Caki2 (cell line): ENCODE measurements around the gene AP2S1. TPM values are rescaled to one million over a fixed set of nuclear protein-coding genes. Genes with fewer than 3 reads are reported as not detected.
A peak's percentile ranks its signal among the peaks of the same experiment; 100 is the strongest.
"Not testable (repeated sequence)": the region's sequence is repeated elsewhere in the genome, so short reads cannot be mapped to it uniquely, and the experiment has no call there.

ENCODE experiments used
- DNase-seq: peaks from one replicate; pipeline ENCODE4 v3.0.0-alpha.2; 2015; ENCODE audit warnings: low read depth
- in situ Hi-C: cut with HindIII; loops from 2 replicates; pipeline ENCODE4 v1.10.0; 2016; ENCODE audit warnings: low sequenced_read_pairs, low pct_unique_long_range_greater_than_20kb, mixed read lengths
- total RNA-seq: library from RNA; depleted of rRNA; stranded (reverse); fragments of >200 nt; shearing (Covaris generic); gene quantifications from 2 replicates; pipeline ENCODE4 v1.2.3, GENCODE V29; 2014; ENCODE audit warnings: low replicate concordance; rRNA removed

AP2S1 gene
- 291 and 329 TPM in 2 replicates for total RNA-seq

DNA sequence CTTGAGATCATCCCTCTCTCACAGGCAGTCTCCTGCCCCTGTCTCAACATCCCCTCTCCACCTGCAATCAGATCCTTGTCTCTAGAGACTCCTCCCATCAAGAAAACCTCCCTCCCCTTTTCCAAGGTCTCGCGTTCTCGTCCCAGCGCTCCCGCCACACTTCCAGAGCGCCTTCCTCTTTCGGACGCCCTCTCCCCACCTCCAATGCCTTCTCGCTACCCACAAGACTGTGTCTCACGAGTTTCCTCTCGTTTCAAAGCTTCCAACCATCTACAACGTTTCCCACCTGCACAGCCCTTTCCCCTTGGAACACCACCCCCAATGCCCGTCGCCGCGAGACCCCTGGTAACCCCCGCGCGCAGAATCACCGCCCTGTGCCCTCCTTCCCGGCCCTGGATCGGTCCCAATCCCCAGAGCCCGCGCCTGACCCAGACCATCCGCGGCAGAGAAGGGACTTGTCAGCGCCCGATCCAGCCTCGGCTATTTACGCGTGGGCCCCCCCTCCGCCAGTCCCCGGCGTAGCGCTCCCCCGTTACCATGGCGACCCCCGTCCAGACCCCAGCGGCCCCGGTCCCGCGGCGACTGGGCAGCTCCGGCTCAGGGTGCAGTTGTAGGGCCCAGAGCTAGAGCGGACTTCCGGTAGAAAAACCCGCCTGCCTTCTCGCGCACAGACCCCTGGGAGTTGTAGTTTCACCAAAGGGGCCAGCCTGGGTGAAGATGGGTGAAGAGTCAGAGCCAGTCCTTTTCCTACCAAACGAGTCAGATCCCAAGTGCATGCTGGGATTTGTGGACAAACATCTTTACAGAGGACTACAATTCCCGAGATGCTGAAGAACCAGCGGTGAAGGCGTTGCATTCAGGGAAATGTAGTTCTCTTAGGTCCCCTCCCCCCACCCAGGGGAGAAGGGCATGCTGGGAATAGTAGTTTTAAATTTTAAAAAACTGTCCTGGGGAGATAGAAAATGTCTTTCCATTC is at the start of gene AP2S1:
AP2S1 (minus strand) TSS at position 619 of the 976 bp plus-strand sequence; CDS start at position 539, 80 bp downstream.
- in situ Hi-C loops, result no loop called here
- DNase-seq, result peak; percentile 99

DNA sequence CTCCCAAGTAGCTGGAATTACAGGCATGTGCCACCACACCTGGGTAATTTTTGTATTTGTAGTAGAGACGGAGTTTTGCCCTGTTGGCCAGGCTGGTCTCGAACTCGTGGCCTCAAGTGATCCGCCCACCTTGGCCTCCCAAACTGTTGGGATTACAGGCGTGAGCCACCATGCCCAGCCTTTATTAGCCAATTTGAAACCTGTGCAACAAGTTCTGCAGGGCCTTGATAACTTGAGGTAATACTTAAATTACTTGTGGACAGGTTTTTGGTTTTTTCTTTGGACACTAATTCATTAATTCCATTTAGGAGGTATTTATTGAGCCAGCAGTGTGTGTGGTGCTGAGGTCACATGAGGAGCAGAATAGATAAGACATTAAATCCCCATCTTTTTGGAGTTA is 49.7 kb upstream of the AP2S1 start:
- in situ Hi-C loops, result no loop called here
- DNase-seq, result no peak

DNA sequence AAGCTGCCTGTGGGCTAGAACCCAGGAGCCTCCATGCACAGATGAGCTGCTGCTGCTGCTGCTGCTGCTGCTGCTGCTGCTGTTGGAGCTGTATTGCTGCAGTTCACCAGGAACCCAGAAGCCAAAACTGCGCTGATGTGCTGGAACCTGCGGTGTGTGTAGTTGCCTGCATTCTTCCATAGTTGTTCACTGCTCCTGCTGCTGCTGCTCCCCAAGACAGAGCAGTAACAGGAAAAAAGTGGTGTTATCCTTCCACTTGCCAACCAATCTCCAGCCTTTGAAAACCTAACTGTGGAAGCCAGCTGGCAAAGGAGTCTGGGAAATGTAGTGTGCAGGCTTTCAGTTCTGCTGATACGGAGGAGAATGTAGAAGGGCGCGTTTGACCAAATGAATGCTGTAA is 48.1 kb upstream of the AP2S1 start:
- no peak for DNase-seq
- in situ Hi-C loops, result no loop called here

DNA sequence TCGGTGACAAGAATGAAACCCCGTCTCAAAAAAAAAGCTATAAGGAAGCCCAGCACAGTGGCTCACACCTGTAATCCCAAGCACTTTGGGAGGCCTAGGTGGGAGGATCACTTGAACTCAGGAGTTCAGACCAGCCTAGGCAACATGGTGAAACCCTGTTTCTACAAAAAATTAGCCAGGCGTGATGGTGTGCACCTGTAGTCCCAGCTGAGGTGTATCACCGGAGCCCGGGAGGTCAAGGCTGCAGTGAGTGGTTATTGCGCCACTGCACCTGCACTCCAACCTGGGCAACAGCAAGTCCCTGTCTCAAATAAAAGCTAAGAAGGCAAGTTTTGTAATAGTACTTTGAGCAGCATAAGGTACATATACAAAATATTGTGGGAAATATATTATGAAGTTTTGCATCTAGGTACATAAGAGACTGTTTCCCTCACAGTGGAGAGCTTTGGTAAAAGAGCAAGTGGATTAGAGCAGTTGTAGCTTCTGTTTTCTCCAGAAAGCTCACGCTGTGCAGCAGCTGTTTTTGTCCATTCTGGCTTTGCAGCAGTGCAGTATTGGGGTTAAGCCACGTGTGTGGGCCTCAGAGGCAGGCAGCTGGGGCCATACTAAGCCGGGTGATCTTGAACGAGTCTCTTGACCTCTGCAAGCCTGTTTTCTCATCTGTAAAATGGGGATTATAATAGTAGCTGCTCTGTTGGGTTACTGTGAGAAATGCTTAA is 45.6 kb upstream of the AP2S1 start:
- in situ Hi-C loops, result no loop called here
- no peak for DNase-seq

DNA sequence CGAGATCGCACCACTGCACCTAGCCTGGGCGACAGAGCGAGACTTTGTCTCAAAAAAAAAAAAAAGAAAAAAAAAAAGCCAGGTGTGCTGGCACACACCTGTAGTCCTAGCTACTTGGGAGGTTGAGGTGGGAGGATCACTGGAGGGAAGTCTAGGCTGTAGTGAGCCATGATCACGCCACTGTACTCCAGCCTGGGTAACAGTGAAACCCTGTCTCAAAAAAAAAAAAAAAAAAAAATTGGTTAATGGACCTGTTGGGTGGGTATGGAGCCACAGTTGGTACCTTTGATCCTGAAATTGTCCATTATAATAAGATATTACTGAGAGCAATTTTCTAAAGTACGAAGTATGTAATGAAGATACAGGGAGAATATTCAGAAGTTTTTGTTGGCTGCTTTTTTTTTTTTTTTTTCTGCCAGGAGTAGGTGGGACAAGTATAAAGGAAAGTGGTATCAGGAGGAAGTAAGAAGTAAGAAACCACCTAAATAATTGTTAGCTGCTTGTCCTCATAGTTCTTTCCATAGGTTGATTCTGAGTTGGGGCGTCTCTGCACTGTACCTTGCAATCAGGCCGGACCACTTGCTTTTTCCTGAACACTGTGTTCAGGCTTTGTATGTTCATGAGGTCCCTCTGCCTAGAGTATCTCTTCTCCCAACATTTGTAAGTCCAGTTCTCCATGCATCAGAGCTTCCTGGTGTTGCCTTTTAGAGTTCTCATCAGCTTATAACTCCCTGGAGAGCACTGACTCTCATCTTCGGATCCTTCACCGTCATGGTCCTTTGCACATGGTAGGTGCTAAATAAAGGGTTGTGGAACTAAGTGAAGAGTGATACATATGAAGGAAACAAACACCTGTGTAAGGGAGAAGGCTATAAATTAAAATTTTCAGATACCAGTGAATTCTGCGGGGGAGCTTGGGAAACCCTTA is 41.9 kb upstream of the AP2S1 start:
- in situ Hi-C loops, result no loop called here
- no peak for DNase-seq

DNA sequence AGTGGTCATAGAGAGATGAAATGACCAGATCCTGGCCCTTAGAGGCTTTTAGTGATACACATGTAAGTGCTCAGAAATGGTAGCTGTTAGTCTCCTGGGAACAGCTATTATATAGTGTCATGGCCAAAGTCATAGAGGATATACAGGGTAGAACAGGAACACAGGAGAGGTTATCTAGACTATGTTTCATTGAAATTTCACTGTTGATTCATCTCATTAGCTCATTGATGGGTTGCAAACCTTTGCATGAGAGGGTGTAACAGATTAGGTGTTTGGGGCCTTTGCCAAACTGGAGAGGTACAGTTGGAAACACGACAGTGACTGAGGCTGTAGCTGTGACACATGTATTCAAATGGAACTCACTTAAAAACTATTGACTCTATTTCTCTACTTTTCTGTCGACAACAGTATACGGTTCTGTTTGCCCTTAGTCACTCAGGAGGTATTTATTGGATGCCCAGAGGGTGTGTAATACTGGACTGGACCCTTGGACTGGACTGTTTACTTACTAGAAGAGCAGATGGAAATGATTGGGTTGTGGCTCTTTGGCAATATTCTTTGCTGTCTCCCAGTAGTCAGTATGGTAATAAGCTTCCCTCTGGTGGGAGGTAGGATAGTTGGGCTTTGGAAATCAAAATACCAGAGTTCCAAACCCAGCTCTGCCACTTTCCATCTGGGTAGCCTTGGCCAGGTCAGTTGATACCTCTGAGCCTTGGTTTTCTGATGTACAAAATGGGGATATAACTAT is 40.0 kb upstream of the AP2S1 start:
- in situ Hi-C loops, result no loop called here
- DNase-seq, result peak; percentile 50

DNA sequence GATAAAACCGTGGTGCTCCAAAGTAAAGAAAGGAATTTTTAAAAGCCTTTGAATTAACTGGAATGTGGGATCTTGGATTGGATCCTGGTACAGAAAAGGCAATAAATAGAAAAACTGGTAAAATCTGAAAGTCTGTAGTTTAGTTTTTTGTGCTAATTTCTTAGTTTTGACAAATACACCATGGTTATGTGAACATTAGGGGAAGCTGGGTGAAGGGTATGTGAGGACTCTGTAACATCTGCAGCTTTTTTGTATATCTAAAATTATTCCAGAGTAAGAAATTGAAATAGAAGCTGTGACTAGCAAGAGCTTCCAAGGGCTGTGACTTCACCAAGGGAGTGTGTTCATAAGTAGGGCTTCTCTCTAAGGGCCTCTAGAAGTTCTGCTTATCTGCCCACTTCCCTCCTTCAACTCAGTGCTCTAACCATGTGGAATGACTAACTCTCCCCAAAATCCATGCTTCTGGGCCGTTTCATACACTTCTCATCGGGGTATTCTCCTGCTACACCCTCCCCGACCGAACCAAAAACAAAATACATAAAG is 36.7 kb upstream of the AP2S1 start:
- in situ Hi-C loops, result no loop called here
- no peak for DNase-seq

DNA sequence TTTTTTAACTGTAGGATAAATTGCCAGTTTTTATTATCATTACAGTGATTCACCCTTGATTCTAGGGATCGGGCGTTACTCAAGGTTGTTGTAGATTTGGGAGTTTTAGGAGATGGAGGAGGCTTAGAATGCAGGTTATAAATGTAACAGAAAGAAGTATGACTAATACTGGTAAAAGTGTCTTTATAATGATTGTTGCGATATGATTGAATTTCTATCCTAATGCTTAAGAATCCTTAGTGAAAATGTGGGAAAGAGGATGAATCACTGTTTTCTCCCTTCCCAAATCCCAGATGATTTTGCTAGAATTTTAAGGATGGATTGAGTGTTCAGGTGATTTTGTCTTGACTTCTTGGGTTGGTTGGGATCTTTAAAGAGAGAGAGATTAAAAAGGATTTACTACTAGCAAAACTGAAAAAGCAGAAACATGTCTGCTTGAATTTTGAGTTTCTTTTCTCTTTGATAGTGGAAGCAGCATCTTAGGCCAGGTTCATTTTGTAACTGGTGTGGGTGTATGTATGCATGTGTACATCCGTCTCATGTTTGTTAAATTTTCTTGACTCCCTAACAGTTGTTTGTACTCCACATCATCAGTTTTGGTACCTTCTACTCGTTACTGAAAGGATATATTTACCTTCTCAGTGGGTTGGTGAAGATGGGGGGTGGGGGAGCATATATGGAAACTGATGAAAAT is 36.0 kb upstream of the AP2S1 start:
- in situ Hi-C loops, result no loop called here
- DNase-seq, result no peak

DNA sequence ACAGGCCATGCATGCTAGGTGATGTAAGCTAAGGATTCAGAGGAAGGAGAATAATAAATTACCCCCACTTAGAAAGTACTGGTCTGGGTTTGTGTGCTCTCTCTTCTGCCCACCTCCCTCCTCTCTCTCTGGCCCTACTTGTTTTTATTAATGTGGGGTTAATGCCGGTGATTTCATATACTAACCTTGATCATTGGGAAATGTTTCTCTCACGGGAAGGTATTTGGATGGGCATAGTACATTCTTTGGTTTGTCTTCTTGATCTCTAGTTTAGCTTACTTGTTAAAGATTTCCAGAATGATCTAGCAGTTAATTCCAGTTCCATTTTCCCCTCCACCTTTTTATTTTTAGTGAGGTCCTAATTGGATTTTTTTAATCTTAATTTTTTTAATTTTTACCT is 34.8 kb upstream of the AP2S1 start:
- in situ Hi-C loops, result no loop called here
- DNase-seq, result no peak

DNA sequence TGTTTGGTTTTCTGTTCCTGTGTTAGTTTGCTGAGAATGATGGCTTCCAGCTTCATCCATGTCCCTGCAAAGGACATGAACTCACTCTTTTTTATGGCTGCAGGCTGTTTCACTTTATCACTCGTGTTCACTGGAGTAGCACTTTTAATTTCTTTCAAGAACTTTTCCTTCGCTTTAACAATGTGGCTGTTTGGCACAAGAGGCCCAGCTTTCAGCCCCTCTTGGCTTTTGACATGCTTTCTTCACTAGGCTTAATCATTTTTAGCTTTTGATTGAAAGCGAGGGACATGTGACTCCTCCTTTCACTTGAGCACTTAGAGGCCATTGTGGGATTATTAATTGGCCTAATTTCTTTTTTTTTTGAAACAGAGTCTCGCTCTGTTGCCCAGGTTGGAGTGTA is 32.1 kb upstream of the AP2S1 start:
- DNase-seq, in situ Hi-C loops: not testable (repeated sequence)

DNA sequence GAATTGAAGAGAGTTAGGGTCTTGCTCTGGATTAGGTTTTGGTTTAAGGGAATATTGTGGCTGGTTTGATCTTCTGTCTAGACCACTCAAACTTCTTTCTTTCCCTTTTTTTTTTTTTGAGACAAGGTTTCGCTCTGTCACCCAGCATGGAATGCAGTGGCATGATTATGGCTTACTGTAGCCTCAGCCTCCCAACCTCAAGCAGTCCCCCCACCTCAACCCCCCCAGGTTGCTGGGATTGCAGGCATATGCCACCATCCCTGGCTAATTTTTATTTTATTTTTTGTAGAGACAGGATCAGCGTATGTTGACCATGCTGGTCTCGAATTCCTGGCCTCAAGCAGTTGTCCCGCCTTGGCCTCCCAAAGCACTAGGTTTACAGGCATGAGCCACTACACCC is 31.4 kb upstream of the AP2S1 start:
- DNase-seq, result no peak
- in situ Hi-C loops, result no loop called here

DNA sequence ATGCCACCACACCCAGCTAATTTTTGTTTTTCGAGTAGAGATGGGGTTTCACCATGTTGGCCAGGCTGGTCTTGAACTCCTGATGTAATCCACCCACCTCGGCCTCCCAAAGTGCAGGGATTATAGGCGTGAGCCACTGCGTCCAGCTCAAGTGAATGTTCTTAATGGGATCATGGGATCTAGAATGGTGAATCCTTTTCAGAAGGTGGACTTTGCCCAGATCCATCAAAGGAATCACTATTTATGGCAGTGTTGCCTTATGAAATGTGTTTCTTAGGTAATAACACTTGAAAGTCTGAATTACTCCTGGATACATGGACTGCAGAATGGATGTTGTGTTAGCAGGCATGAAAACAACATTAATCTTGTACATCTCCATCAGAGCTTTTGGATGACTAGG is 30.4 kb upstream of the AP2S1 start:
- in situ Hi-C loops, result no loop called here
- DNase-seq, result no peak

DNA sequence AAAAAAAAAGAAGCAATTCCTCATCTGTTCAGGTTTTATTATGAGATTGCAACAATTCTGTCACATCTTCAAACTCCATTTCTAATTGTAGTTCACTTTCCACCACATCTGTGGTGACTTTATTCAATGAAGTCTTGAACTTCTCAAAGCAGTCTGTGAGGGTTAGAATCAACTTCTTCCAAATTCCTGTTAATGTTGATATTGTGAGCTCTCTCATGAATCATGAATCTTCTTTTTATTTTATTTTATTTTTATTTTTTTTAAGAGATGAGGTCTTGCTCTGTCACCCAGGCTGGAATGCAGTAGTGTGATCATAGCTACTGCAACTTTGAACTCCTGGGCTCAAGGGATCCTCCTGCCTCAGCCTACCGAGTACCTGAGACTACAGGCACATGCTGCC is 29.8 kb upstream of the AP2S1 start:
- no peak for DNase-seq
- in situ Hi-C loops, result no loop called here

DNA sequence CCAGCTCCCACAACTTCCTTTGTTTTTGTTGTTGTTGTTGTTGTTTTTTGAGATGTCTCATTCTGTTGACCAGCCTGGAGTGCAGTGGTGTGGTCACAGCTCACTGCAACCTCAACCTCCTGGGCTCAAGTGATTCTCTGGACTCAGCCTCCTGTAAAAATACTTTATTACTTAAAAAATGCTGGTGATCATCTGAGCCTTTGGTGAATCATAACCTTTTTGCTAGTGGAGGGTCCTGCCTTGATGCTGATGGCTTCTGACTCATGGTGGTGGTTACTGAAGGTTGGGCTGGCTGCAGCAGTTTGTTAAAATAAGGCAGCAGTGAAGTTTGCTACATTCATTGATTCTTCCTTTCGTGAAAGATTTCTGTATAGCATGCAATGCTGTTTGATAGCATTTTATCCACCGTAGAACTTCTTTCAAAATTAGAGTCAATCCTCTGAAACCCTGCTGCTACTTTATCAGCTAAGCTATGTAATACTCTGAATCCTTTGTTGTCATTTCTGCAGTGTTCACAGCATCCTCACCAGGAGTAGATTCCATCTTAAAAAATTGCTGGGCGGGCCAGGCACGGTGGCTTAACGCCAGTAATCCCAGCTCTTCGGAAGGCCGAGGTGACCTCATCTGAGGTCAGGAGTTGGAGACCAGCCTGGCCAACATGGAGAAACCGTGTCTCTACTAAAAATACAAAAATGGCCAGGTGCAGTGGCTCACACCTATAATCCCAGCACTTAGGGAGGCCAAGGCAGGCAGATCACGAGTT is 28.1 kb upstream of the AP2S1 start:
- DNase-seq, result peak; percentile 91
- in situ Hi-C loops, result no loop called here

DNA sequence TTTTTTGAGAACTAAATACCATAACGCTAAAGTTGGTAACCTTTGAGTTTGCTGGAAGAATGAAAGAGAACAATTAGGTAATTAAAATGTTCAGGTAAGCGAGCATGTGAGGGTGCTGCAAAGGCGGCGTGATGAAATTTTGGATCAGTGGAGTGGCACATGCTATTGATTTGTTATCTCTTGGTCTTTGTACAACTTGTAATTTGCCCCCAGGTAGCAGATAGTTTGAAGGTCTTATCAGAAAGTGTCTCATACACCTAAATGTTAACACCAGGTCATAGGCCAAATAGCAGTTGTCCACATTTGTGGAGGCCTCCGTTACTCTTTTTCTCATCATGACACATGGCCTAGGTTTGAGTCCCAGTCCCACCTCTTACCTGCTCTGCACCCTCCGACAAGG is 25.0 kb upstream of the AP2S1 start:
- in situ Hi-C loops, result no loop called here
- no peak for DNase-seq

DNA sequence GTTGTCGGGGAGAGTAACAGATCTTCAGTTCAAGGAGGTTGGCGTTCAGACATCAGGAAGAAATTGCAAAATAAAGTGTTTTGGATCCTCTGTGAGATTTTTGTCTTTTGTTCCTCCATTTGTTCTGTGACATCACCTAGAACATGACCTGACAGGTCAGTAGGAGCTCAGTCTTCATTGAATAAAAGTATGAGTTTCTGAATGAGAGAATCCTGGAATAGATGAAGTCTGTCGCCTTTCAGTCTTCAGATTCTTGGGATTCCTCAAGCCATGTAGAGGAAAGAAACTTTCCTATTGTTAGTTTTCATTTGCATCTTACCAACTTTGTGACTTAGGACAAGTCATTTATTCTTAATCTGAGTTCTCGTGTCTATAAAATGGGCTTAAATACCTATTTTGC is 24.6 kb upstream of the AP2S1 start:
- in situ Hi-C loops, result no loop called here

More for the DNA sequence above, 24.6 kb upstream of the AP2S1 start:
- DNase-seq, result peak; percentile 58
